GM23338 (cell line): ENCODE data around the gene FGF11. TPM values are rescaled to one million over a fixed set of nuclear protein-coding genes. Genes with fewer than 3 reads are reported as not detected.

ENCODE experiments used
- ATAC-seq: fragments of 200-7000 bp; cut with Tn5 transposase; 3 replicates; pipeline ENCODE4 v1.9.1; 2020
- DNase-seq: peaks from one replicate; pipeline ENCODE4 v3.0.0-alpha.2; 2015; ENCODE audit warnings: low spot score
- H2AFZ ChIP-seq: fragments of 200-600 bp; sonication (generic); 2 replicates; pipeline ENCODE4 v1.8.0; 2016; ENCODE audit warnings: antibody characterized with exemption, mild to moderate bottlenecking, moderate library complexity
- H3F3A ChIP-seq: fragments of 200-600 bp; sonication (generic); replicated peaks from 2 replicates; pipeline ENCODE4 v1.8.0; 2017; ENCODE audit warnings: antibody characterized with exemption, mixed run types, low read depth
- H3K27ac ChIP-seq: fragments of 200-600 bp; sonication (generic); 2 replicates; pipeline ENCODE4 v1.6.1; 2016; ENCODE audit warnings: low read depth
- H3K27me3 ChIP-seq: fragments of 200-600 bp; sonication (generic); 2 replicates; pipeline ENCODE4 v1.8.0; 2016; ENCODE audit warnings: mild to moderate bottlenecking, mixed run types, moderate library complexity; ENCODE audit not compliant: insufficient read depth
- H3K36me3 ChIP-seq: fragments of 200-600 bp; sonication (generic); 2 replicates; pipeline ENCODE4 v1.8.0; 2016; ENCODE audit warnings: mild to moderate bottlenecking; ENCODE audit not compliant: insufficient read depth
- H3K4me1 ChIP-seq: fragments of 200-600 bp; sonication (generic); 2 replicates; pipeline ENCODE4 v1.8.0; 2016; ENCODE audit warnings: mild to moderate bottlenecking, moderate library complexity; ENCODE audit not compliant: insufficient read depth
- H3K4me2 ChIP-seq: fragments of 200-600 bp; sonication (generic); 2 replicates; pipeline ENCODE4 v1.7.1; 2017; ENCODE audit warnings: mixed run types
- H3K4me3 ChIP-seq: fragments of 200-600 bp; sonication (generic); 2 replicates; pipeline ENCODE4 v1.6.1; 2016; ENCODE audit warnings: mixed run types
- H3K79me2 ChIP-seq: fragments of 200-600 bp; sonication (generic); replicated peaks from 2 replicates; pipeline ENCODE4 v1.8.0; 2017; ENCODE audit warnings: mild to moderate bottlenecking; ENCODE audit not compliant: insufficient read depth
- H3K9me2 ChIP-seq: fragments of 200-600 bp; sonication (generic); 2 replicates; pipeline ENCODE4 v1.8.0; 2017; ENCODE audit not compliant: insufficient read depth
- H4K20me1 ChIP-seq: fragments of 200-600 bp; sonication (generic); replicated peaks from 2 replicates; pipeline ENCODE4 v1.8.0; 2017; ENCODE audit warnings: mild to moderate bottlenecking; ENCODE audit not compliant: insufficient read depth
- H3K27ac Mint-ChIP-seq: 2 replicates; pipeline ENCODE4 v1.8.0; 2020; ENCODE audit warnings: inconsistent platforms, mild to moderate bottlenecking, moderate library complexity, mixed read lengths
- H3K27me3 Mint-ChIP-seq: 3 replicates; pipeline ENCODE4 v1.8.0; 2022; ENCODE audit warnings: low read depth, mild to moderate bottlenecking, moderate library complexity, mixed read lengths, inconsistent platforms; ENCODE audit not compliant: insufficient read depth, poor library complexity
- H3K36me3 Mint-ChIP-seq: 3 replicates; pipeline ENCODE4 v1.8.0; 2021; ENCODE audit warnings: low read depth, mild to moderate bottlenecking, inconsistent platforms, moderate library complexity, mixed read lengths
- H3K4me1 Mint-ChIP-seq: 3 replicates; pipeline ENCODE4 v1.8.0; 2020; ENCODE audit warnings: mild to moderate bottlenecking, inconsistent platforms, mixed read lengths
- H3K4me3 Mint-ChIP-seq: 3 replicates; pipeline ENCODE4 v1.8.0; 2021; ENCODE audit warnings: moderate library complexity, mild to moderate bottlenecking, inconsistent platforms, mixed read lengths
- H3K9me3 Mint-ChIP-seq: 3 replicates; pipeline ENCODE4 v1.8.0; 2020; ENCODE audit warnings: moderate library complexity, mild to moderate bottlenecking, inconsistent platforms, mixed read lengths
- EZH2 ChIP-seq: fragments of 200-600 bp; sonication (generic); IDR thresholded peaks from one replicate; pipeline ENCODE4 v1.8.0; 2017; ENCODE audit warnings: antibody characterized with exemption, mild to moderate bottlenecking, low read depth; ENCODE audit not compliant: unreplicated experiment
- EZH2phosphoT487 ChIP-seq: fragments of 200-600 bp; sonication (generic); IDR thresholded peaks from one replicate; pipeline ENCODE4 v1.8.1; 2018; ENCODE audit warnings: antibody characterized with exemption; ENCODE audit not compliant: unreplicated experiment
- NANOG ChIP-seq: IDR thresholded peaks from 2 replicates; pipeline ENCODE4 v1.6.1; 2016; ENCODE audit warnings: antibody characterized with exemption, borderline replicate concordance
- POLR2AphosphoS5 ChIP-seq: IDR thresholded peaks from 2 replicates; pipeline ENCODE4 v1.6.1; 2016; ENCODE audit warnings: antibody characterized with exemption, low read depth
- polyA plus RNA-seq: library from polyadenylated mRNA; unstranded; fragments of >200 nt; fragmentation: Nextera tagmentation; extraction: Ambion mirVana; gene quantifications from 2 replicates; pipeline ENCODE4 v1.2.1, GENCODE V29; 2016
- total RNA-seq: library from RNA; depleted of rRNA; stranded (reverse); fragments of >200 nt; shearing (Covaris generic); gene quantifications from 2 replicates; pipeline ENCODE4 v1.2.3, GENCODE V29; 2014
- TF ChIP-seq, protein P1 (sequence below): IDR thresholded peaks from one replicate; pipeline ENCODE4 v1.6.1; 2018; ENCODE audit warnings: antibody characterized with exemption; ENCODE audit not compliant: unreplicated experiment
- TF ChIP-seq, protein P2 (sequence below): fragments of 250-450 bp; sonication (Bioruptor Pico); IDR thresholded peaks from 2 replicates; pipeline ENCODE4 v1.5.0; 2020; ENCODE audit warnings: mild to moderate bottlenecking, moderate library complexity
- TF ChIP-seq, protein P3 (sequence below): IDR thresholded peaks from 2 replicates; pipeline ENCODE4 v1.6.1; 2016; ENCODE audit warnings: antibody characterized with exemption

The FGF11 gene
- total and polyA plus RNA-seq, 2 experiments from 2014 or later: 11.1 to 16.6 TPM

DNA sequence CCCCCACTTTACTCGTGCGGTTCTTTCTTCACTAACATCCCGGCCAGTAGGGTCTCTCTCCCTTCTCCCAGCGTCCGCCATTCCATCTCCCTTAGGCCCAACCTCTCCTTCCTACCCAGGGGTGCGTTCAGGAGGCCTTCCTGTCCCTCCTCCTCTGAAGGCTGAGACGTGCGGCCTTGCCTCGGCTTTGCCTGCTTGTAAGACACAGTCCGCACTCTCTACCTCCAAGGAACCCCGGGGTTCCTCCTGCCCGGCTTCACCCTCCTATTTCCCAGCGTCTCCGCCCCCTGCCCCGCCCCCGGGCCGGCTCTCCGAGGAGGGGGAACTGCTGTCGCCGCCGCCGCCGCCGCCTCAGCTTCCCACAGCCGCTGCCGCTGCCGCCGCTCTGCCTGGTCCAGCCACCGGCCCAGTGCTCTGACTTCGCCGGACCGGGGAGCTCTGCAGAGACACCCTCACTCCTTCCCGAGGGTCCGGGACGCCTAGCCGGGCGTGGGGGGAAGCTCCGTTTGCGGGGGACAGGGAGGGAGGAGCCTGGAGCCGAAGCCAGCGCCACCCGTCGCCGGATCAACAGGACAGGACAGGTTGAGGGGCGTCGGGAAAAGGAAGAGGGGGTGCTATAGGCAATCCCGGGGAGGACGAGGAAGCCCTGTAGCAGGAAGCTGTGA lies 1.2 kb upstream of the FGF11 start:
- DNase-seq (peak; percentile 86), ATAC-seq (peak; percentile 8)
- no peak overlapping the region for H3K27ac ChIP-seq
- Mint-ChIP-seq H3K4me1 (peaks cover 30% of the 10 kb centered on the region), H3K27me3 (peaks cover 48% of the 10 kb centered on the region), H3K27ac (no peak overlapping the region; the same call in 1 of the 2 replicates), H3K4me3 (peak overlapping the region; percentile 84), H3K36me3 (no peaks in the 10 kb centered on the region; the same call in 2 of the 3 replicates), H3K9me3 (no peaks in the 10 kb centered on the region)
- H3K79me2 ChIP-seq: no peaks in the 10 kb centered on the region
- H4K20me1 ChIP-seq: no peaks in the 10 kb centered on the region; the same call in 1 of the 2 replicates
- no peaks in the 10 kb centered on the region for H3K9me2 ChIP-seq
- H3K27me3 ChIP-seq: peaks cover 35% of the 10 kb centered on the region
- peaks cover 22% of the 10 kb centered on the region for H3K4me1 ChIP-seq
- peak overlapping the region; percentile 76 for H3K4me2 ChIP-seq
- 0 out of 2 replicates have a peak overlapping the region, but pooled peaks have one; percentile 72 for H2AFZ ChIP-seq
- H3F3A ChIP-seq: peaks cover 40% of the 10 kb centered on the region
- H3K4me3 ChIP-seq: peak overlapping the region; percentile 98
- H3K36me3 ChIP-seq: no peaks in the 10 kb centered on the region
- TF ChIP-seq POLR2AphosphoS5 (peak; percentile 75), NANOG (no peak), EZH2phosphoT487 (no peak)
- TF ChIP-seq, protein P1, sequence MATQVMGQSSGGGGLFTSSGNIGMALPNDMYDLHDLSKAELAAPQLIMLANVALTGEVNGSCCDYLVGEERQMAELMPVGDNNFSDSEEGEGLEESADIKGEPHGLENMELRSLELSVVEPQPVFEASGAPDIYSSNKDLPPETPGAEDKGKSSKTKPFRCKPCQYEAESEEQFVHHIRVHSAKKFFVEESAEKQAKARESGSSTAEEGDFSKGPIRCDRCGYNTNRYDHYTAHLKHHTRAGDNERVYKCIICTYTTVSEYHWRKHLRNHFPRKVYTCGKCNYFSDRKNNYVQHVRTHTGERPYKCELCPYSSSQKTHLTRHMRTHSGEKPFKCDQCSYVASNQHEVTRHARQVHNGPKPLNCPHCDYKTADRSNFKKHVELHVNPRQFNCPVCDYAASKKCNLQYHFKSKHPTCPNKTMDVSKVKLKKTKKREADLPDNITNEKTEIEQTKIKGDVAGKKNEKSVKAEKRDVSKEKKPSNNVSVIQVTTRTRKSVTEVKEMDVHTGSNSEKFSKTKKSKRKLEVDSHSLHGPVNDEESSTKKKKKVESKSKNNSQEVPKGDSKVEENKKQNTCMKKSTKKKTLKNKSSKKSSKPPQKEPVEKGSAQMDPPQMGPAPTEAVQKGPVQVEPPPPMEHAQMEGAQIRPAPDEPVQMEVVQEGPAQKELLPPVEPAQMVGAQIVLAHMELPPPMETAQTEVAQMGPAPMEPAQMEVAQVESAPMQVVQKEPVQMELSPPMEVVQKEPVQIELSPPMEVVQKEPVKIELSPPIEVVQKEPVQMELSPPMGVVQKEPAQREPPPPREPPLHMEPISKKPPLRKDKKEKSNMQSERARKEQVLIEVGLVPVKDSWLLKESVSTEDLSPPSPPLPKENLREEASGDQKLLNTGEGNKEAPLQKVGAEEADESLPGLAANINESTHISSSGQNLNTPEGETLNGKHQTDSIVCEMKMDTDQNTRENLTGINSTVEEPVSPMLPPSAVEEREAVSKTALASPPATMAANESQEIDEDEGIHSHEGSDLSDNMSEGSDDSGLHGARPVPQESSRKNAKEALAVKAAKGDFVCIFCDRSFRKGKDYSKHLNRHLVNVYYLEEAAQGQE: no peak

DNA sequence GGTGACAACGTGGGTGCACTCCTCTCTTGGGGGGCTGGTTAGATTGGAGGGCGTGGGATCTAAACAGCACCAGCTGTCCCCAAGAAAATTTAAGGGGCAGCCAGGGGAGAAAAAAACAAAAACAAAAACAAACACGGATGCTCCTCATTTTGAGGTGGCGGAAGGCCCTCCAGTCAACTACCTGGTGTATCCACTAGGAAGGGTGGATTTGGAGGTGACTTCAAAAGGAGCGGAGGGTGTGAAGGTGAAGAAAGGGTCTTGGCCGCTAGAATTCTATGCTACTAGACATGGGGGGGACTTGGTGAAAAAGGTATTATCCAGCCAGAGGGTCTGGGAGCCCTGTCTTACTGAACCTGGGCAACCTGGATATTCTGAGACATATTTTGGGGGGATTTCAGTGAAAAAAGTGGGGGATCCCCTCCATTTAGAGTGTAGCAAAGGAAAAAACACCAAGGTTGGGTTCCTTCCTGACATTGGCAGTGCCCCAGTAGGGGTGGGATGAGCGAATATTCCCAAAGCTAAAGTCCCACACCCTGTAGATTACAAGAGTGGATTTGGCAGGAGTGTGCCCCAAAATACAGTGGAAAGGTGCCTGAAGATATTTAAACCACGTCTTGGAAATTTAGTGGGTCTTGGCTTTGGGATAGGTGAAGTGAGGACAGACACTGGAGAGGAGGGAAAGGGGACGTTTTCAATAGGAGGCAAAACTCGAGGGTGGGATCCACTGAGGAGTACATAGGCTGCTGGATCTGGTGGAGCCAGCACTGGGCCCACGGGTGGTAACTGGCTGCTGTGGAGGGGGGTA lies 454 bp upstream of the FGF11 start:
- Histone ChIP-seq H3K27me3 (peaks cover 39% of the 10 kb centered on the region), H3K27ac (no peak overlapping the region)
- peaks cover 48% of the 10 kb centered on the region for H3K27me3 Mint-ChIP-seq

More for the DNA sequence above, 454 bp upstream of the FGF11 start:
- H2AFZ ChIP-seq: no peak overlapping the region
- ATAC-seq (no peak), DNase-seq (no peak)
- H4K20me1 ChIP-seq: peaks cover 1% of the 10 kb centered on the region; the same call in 1 of the 2 replicates
- H3F3A ChIP-seq: peaks cover 40% of the 10 kb centered on the region
- peak overlapping the region; percentile 98 for H3K4me3 ChIP-seq
- Mint-ChIP-seq H3K9me3 (no peaks in the 10 kb centered on the region), H3K27ac (no peak overlapping the region), H3K4me3 (peak overlapping the region; percentile 84), H3K36me3 (no peaks in the 10 kb centered on the region; the same call in 2 of the 3 replicates), H3K4me1 (peaks cover 31% of the 10 kb centered on the region)
- peaks cover 24% of the 10 kb centered on the region for H3K4me1 ChIP-seq
- H3K4me2 ChIP-seq: peak overlapping the region; percentile 76
- H3K79me2 ChIP-seq: no peaks in the 10 kb centered on the region
- TF ChIP-seq, protein P2, sequence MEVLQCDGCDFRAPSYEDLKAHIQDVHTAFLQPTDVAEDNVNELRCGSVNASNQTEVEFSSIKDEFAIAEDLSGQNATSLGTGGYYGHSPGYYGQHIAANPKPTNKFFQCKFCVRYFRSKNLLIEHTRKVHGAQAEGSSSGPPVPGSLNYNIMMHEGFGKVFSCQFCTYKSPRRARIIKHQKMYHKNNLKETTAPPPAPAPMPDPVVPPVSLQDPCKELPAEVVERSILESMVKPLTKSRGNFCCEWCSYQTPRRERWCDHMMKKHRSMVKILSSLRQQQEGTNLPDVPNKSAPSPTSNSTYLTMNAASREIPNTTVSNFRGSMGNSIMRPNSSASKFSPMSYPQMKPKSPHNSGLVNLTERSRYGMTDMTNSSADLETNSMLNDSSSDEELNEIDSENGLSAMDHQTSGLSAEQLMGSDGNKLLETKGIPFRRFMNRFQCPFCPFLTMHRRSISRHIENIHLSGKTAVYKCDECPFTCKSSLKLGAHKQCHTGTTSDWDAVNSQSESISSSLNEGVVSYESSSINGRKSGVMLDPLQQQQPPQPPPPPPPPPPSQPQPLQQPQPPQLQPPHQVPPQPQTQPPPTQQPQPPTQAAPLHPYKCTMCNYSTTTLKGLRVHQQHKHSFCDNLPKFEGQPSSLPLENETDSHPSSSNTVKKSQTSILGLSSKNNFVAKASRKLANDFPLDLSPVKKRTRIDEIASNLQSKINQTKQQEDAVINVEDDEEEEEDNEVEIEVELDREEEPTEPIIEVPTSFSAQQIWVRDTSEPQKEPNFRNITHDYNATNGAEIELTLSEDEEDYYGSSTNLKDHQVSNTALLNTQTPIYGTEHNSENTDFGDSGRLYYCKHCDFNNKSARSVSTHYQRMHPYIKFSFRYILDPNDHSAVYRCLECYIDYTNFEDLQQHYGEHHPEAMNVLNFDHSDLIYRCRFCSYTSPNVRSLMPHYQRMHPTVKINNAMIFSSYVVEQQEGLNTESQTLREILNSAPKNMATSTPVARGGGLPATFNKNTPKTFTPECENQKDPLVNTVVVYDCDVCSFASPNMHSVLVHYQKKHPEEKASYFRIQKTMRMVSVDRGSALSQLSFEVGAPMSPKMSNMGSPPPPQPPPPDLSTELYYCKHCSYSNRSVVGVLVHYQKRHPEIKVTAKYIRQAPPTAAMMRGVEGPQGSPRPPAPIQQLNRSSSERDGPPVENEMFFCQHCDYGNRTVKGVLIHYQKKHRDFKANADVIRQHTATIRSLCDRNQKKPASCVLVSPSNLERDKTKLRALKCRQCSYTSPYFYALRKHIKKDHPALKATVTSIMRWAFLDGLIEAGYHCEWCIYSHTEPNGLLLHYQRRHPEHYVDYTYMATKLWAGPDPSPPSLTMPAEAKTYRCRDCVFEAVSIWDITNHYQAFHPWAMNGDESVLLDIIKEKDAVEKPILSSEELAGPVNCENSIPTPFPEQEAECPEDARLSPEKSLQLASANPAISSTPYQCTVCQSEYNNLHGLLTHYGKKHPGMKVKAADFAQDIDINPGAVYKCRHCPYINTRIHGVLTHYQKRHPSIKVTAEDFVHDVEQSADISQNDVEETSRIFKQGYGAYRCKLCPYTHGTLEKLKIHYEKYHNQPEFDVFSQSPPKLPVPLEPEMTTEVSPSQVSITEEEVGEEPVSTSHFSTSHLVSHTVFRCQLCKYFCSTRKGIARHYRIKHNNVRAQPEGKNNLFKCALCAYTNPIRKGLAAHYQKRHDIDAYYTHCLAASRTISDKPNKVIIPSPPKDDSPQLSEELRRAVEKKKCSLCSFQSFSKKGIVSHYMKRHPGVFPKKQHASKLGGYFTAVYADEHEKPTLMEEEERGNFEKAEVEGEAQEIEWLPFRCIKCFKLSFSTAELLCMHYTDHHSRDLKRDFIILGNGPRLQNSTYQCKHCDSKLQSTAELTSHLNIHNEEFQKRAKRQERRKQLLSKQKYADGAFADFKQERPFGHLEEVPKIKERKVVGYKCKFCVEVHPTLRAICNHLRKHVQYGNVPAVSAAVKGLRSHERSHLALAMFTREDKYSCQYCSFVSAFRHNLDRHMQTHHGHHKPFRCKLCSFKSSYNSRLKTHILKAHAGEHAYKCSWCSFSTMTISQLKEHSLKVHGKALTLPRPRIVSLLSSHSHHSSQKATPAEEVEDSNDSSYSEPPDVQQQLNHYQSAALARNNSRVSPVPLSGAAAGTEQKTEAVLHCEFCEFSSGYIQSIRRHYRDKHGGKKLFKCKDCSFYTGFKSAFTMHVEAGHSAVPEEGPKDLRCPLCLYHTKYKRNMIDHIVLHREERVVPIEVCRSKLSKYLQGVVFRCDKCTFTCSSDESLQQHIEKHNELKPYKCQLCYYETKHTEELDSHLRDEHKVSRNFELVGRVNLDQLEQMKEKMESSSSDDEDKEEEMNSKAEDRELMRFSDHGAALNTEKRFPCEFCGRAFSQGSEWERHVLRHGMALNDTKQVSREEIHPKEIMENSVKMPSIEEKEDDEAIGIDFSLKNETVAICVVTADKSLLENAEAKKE: no peak
- TF ChIP-seq, protein P3, sequence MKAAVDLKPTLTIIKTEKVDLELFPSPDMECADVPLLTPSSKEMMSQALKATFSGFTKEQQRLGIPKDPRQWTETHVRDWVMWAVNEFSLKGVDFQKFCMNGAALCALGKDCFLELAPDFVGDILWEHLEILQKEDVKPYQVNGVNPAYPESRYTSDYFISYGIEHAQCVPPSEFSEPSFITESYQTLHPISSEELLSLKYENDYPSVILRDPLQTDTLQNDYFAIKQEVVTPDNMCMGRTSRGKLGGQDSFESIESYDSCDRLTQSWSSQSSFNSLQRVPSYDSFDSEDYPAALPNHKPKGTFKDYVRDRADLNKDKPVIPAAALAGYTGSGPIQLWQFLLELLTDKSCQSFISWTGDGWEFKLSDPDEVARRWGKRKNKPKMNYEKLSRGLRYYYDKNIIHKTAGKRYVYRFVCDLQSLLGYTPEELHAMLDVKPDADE: no peak
- TF ChIP-seq EZH2: peak; percentile 38
- no peaks in the 10 kb centered on the region for H3K36me3 ChIP-seq
- no peaks in the 10 kb centered on the region for H3K9me2 ChIP-seq
